ENCODE measurements around the gene NPHP1.
"Not testable (repeated sequence)": the region's sequence is repeated elsewhere in the genome, so short reads cannot be mapped to it uniquely, and the experiment has no call there.

NPHP1 gene

GRCh38 chr2:110101901-110102803, 102.7 kb downstream of the NPHP1 start:
- Histone ChIP-seq H2AFZ (ENCODE audit: low read depth, low read length, severe bottlenecking) (no peak overlapping the region), H4K20me1 (ENCODE audit: low read depth, low read length) (no peaks in the 10 kb centered on the region), H3K9me2 (replicated peaks; ENCODE audit: insufficient read depth, low read length) (no peaks in the 10 kb centered on the region), H3K9ac (ENCODE audit: low read length) (no peak overlapping the region), H3K27ac (ENCODE audit: low read depth, low read length) (no peak overlapping the region), H3K79me2 (ENCODE audit: insufficient read depth, low read length) (no peaks in the 10 kb centered on the region), H3K4me2 (ENCODE audit: low read depth, low read length, poor library complexity, severe bottlenecking) (no peak overlapping the region), H3K27me3 (ENCODE audit: low read length) (no peaks in the 10 kb centered on the region), H3K9me3 (ENCODE audit: insufficient read depth, low read length) (no peaks in the 10 kb centered on the region), H3F3A (ENCODE audit: insufficient read depth) (no peaks in the 10 kb centered on the region), H3K4me3 (ENCODE audit: insufficient read depth, low read length, poor library complexity, severe bottlenecking) (no peak overlapping the region), H3K36me3 (ENCODE audit: low read length) (no peaks in the 10 kb centered on the region)
- TF ChIP-seq CTCF (IDR thresholded peaks at IDR 0.05; ENCODE audit: insufficient read depth, low read length, poor library complexity, severe bottlenecking), result no peak
- TF ChIP-seq EZH2phosphoT487 (conservative IDR thresholded peaks at IDR 0.05; ENCODE audit: low read length), result no peak

GRCh38 chr2:110101280-110101844, 103.5 kb downstream of the NPHP1 start:
- Histone ChIP-seq H2AFZ (ENCODE audit: low read depth, low read length, severe bottlenecking) (no peak overlapping the region), H3K9me3 (ENCODE audit: insufficient read depth, low read length) (no peaks in the 10 kb centered on the region), H4K20me1 (ENCODE audit: low read depth, low read length) (no peaks in the 10 kb centered on the region), H3K4me3 (ENCODE audit: insufficient read depth, low read length, poor library complexity, severe bottlenecking) (no peak overlapping the region), H3K4me2 (ENCODE audit: low read depth, low read length, poor library complexity, severe bottlenecking) (no peak overlapping the region), H3K79me2 (ENCODE audit: insufficient read depth, low read length) (no peaks in the 10 kb centered on the region), H3K9me2 (replicated peaks; ENCODE audit: insufficient read depth, low read length) (no peaks in the 10 kb centered on the region), H3K9ac (ENCODE audit: low read length) (no peak overlapping the region), H3K27me3 (ENCODE audit: low read length) (no peaks in the 10 kb centered on the region), H3K27ac (ENCODE audit: low read depth, low read length) (no peak overlapping the region), H3K36me3 (ENCODE audit: low read length) (no peaks in the 10 kb centered on the region), H3F3A (ENCODE audit: insufficient read depth) (no peaks in the 10 kb centered on the region)
- TF ChIP-seq EZH2phosphoT487 (conservative IDR thresholded peaks at IDR 0.05; ENCODE audit: low read length) (no peak), CTCF (IDR thresholded peaks at IDR 0.05; ENCODE audit: insufficient read depth, low read length, poor library complexity, severe bottlenecking) (no peak)

GRCh38 chr2:110100880-110101279, 103.9 kb downstream of the NPHP1 start:
- H3K4me2 ChIP-seq (ENCODE audit: low read depth, low read length, poor library complexity, severe bottlenecking); H3K9me2 ChIP-seq (replicated peaks; ENCODE audit: insufficient read depth, low read length); H3K9me3 ChIP-seq (ENCODE audit: insufficient read depth, low read length); H4K20me1 ChIP-seq (ENCODE audit: low read depth, low read length); H3K79me2 ChIP-seq (ENCODE audit: insufficient read depth, low read length); H3K4me3 ChIP-seq (ENCODE audit: insufficient read depth, low read length, poor library complexity, severe bottlenecking); H3K27ac ChIP-seq (ENCODE audit: low read depth, low read length); H2AFZ ChIP-seq (ENCODE audit: low read depth, low read length, severe bottlenecking); H3K27me3 ChIP-seq (ENCODE audit: low read length); H3K9ac ChIP-seq (ENCODE audit: low read length); H3F3A ChIP-seq (ENCODE audit: insufficient read depth); H3K36me3 ChIP-seq (ENCODE audit: low read length): not testable (repeated sequence)

GRCh38 chr2:110100480-110100879, 104.3 kb downstream of the NPHP1 start:
- Histone ChIP-seq H3K9ac (ENCODE audit: low read length) (no peak overlapping the region), H2AFZ (ENCODE audit: low read depth, low read length, severe bottlenecking) (no peak overlapping the region), H3K9me2 (replicated peaks; ENCODE audit: insufficient read depth, low read length) (no peaks in the 10 kb centered on the region), H3K36me3 (ENCODE audit: low read length) (no peaks in the 10 kb centered on the region), H4K20me1 (ENCODE audit: low read depth, low read length) (no peaks in the 10 kb centered on the region), H3K4me3 (ENCODE audit: insufficient read depth, low read length, poor library complexity, severe bottlenecking) (no peak overlapping the region), H3K9me3 (ENCODE audit: insufficient read depth, low read length) (no peaks in the 10 kb centered on the region), H3F3A (ENCODE audit: insufficient read depth) (no peaks in the 10 kb centered on the region), H3K27me3 (ENCODE audit: low read length) (no peaks in the 10 kb centered on the region), H3K79me2 (ENCODE audit: insufficient read depth, low read length) (no peaks in the 10 kb centered on the region), H3K4me2 (ENCODE audit: low read depth, low read length, poor library complexity, severe bottlenecking) (no peak overlapping the region), H3K27ac (ENCODE audit: low read depth, low read length) (no peak overlapping the region)
- TF ChIP-seq CTCF (IDR thresholded peaks at IDR 0.05; ENCODE audit: insufficient read depth, low read length, poor library complexity, severe bottlenecking) (no peak), EZH2phosphoT487 (conservative IDR thresholded peaks at IDR 0.05; ENCODE audit: low read length) (no peak)
